HepG2 (cell line): ENCODE data around the gene CTF1. TPM values are rescaled to one million over a fixed set of nuclear protein-coding genes. Genes with fewer than 3 reads are reported as not detected.

ENCODE experiments used
- E2F2 ChIP-seq: sonication (generic); formaldehyde crosslinking; IDR thresholded peaks from 2 replicates; pipeline ENCODE4 v1.4.0; 2020; ENCODE audit warnings: missing genetic modification reagents, borderline replicate concordance
- FOXA1 ChIP-seq, 2 experiments: fragments of 450-650 bp in 1 of 2; sonication (generic) in 1 of 2; formaldehyde crosslinking in 1 of 2; IDR thresholded peaks; 2 replicates each; pipeline versions ENCODE4 v1.4.0 to v1.6.1; 2016 to 2020; ENCODE audit warnings: missing genetic modification reagents in 1 of 2
- GFI1 ChIP-seq: sonication (generic); formaldehyde crosslinking; IDR thresholded peaks from 2 replicates; pipeline ENCODE4 v1.5.0; 2020; ENCODE audit warnings: missing genetic modification reagents, mild to moderate bottlenecking, borderline replicate concordance
- HDAC2 ChIP-seq: sonication (generic); formaldehyde crosslinking; IDR thresholded peaks from 2 replicates; pipeline ENCODE4 v1.4.0; 2020; ENCODE audit warnings: missing genetic modification reagents
- HNF4G ChIP-seq, 2 experiments: sonication (generic) in 1 of 2; formaldehyde crosslinking in 1 of 2; IDR thresholded peaks; 2 replicates each; pipeline versions ENCODE4 v1.4.0 to v1.6.1; 2011 to 2020; ENCODE audit warnings: borderline replicate concordance in 2 of 2, low read depth in 2 of 2, mild to moderate bottlenecking in 2 of 2, low read length in 1 of 2, missing genetic modification reagents in 1 of 2, moderate library complexity in 1 of 2
- KDM5A ChIP-seq: fragments of 200-600 bp; sonication (generic); IDR thresholded peaks from 2 replicates; pipeline ENCODE4 v1.7.0; 2018; ENCODE audit warnings: antibody characterized with exemption, mild to moderate bottlenecking, low read length, borderline replicate concordance
- MTA1 ChIP-seq: sonication (generic); formaldehyde crosslinking; IDR thresholded peaks from 2 replicates; pipeline ENCODE4 v1.4.0; 2020; ENCODE audit warnings: missing genetic modification reagents, mild to moderate bottlenecking, borderline replicate concordance
- NFATC3 ChIP-seq: sonication (generic); formaldehyde crosslinking; IDR thresholded peaks from 2 replicates; pipeline ENCODE4 v1.5.1; 2020; ENCODE audit warnings: mild to moderate bottlenecking, missing genetic modification reagents
- ONECUT2 ChIP-seq: sonication (generic); formaldehyde crosslinking; IDR thresholded peaks from 2 replicates; pipeline ENCODE4 v1.4.0; 2020; ENCODE audit warnings: missing genetic modification reagents
- PAF1 ChIP-seq: IDR thresholded peaks from 2 replicates; pipeline ENCODE4 v1.6.1; 2016; ENCODE audit warnings: missing genetic modification reagents, missing compliant biosample characterization
- PHB2 ChIP-seq: fragments of 450-650 bp; IDR thresholded peaks from 2 replicates; pipeline ENCODE4 v1.6.1; 2018; ENCODE audit not compliant: partially characterized antibody
- PITX1 ChIP-seq: sonication (generic); formaldehyde crosslinking; IDR thresholded peaks from 2 replicates; pipeline ENCODE4 v1.5.1; 2020; ENCODE audit warnings: mild to moderate bottlenecking, missing genetic modification reagents
- RNF2 ChIP-seq: fragments of 450-650 bp; conservative IDR thresholded peaks from 2 replicates; pipeline ENCODE4 v1.6.1; 2016; ENCODE audit warnings: low read depth
- UBTF ChIP-seq: sonication (generic); formaldehyde crosslinking; IDR thresholded peaks from 2 replicates; pipeline ENCODE4 v1.4.0; 2020; ENCODE audit warnings: mild to moderate bottlenecking, missing genetic modification reagents
- ZBTB3 ChIP-seq: sonication (generic); formaldehyde crosslinking; IDR thresholded peaks from 2 replicates; pipeline ENCODE4 v1.4.0; 2020; ENCODE audit warnings: low read depth, mild to moderate bottlenecking, moderate library complexity, missing genetic modification reagents, borderline replicate concordance
- ZNF33B ChIP-seq: sonication (generic); formaldehyde crosslinking; IDR thresholded peaks from 2 replicates; pipeline ENCODE4 v1.5.1; 2020; ENCODE audit warnings: mild to moderate bottlenecking, missing genetic modification reagents
- polyA plus RNA-seq, 8 experiments: library from polyadenylated mRNA; depleted of rRNA in 3 of 8; stranded (reverse) in 7 of 8; unstranded in 1 of 8; fragments of >200 nt; fragmentation: Illumina TruSeq in 4 of 8; extraction: Trizol in 4 of 8; gene quantifications; 2 replicates each; pipeline versions ENCODE4 v1.2.1 to v1.2.3, GENCODE V29; 2011 to 2016; ENCODE audit warnings: low read depth in 4 of 8, missing spikeins in 1 of 8, mixed read lengths in 1 of 8; ENCODE audit not compliant: insufficient read depth in 1 of 8
- total RNA-seq, 5 experiments: library from RNA; depleted of rRNA; stranded (reverse); fragments of >200 nt; fragmentation: Illumina TruSeq; extraction: Trizol; gene quantifications; 2 replicates each; pipeline ENCODE4 v1.2.3, GENCODE V29; 2016; ENCODE audit warnings: low read depth in 1 of 5
- TF ChIP-seq, protein P1 (sequence below): sonication (generic); formaldehyde crosslinking; IDR thresholded peaks from 2 replicates; pipeline ENCODE4 v1.5.1; 2020; ENCODE audit warnings: mild to moderate bottlenecking, missing genetic modification reagents, moderate library complexity
- TF ChIP-seq, protein P2 (sequence below): sonication (generic); formaldehyde crosslinking; IDR thresholded peaks from 2 replicates; pipeline ENCODE4 v1.8.0; 2022; ENCODE audit warnings: missing genetic modification reagents, mild to moderate bottlenecking, borderline replicate concordance
- TF ChIP-seq, protein P3 (sequence below): sonication (generic); formaldehyde crosslinking; IDR thresholded peaks from 2 replicates; pipeline ENCODE4 v1.9.0; 2022; ENCODE audit warnings: low read depth, missing genetic modification reagents

Gene CTF1
- total and polyA plus RNA-seq, 2 of the 13 experiments (the other 11 are each of a cell fraction or from before 2014, with no cell fraction given): 0.13 to 1.8 TPM

DNA sequence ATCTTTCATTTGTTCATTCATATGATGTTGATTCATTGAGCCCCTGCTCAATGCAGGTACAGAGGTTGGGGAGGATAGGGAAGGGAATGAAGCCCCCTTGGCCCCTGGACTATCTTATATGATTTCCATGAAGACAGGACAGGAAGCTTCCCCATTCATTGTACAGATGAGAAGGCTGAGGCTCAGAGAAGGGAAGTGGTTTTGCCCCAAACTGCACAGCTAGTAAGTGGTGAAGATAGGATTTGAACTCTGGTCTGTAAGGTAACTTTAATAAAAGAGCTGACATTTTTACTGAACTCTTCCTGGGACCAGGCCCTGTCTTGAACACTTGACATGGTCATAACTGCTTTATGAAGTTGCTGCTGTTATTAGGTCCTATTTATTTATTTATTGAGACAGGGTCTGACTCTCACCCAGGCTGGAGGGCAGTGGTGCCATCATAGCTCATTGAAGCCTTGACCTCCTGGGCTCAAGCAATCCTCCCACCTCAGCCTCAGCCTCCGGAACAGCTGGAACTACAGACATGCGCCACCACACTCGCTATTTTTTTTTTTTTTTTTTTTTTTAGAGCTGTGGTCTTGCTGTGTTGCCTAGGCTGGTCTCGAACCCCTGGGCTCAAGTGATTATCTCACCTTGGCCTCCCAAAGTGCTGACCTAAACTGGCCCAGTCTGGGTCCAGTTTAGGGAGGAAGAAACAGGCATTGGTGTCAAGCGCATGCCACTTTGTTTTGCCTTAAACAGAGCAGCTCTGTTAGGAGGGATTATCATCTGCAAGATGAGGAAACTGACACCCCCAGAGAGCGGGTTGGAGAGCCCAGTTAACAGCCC, 5.0 kb downstream of the CTF1 start (continued):
- TF ChIP-seq MTA1: no peak
- no peak for TF ChIP-seq FOXA1 (IDR thresholded peaks at IDR 0.05)
- no peak for TF ChIP-seq FOXA1 (CRISPR knock-in tag; IDR thresholded peaks at IDR 0.05)
- TF ChIP-seq, protein P1, sequence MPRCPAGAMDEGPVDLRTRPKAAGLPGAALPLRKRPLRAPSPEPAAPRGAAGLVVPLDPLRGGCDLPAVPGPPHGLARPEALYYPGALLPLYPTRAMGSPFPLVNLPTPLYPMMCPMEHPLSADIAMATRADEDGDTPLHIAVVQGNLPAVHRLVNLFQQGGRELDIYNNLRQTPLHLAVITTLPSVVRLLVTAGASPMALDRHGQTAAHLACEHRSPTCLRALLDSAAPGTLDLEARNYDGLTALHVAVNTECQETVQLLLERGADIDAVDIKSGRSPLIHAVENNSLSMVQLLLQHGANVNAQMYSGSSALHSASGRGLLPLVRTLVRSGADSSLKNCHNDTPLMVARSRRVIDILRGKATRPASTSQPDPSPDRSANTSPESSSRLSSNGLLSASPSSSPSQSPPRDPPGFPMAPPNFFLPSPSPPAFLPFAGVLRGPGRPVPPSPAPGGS (CRISPR knock-in tag): 0 out of 2 replicates have a peak, but pooled peaks have one; percentile 31
- no peak for TF ChIP-seq ZNF33B (CRISPR knock-in tag)
- TF ChIP-seq PAF1 (CRISPR knock-in tag): no peak
- no peak for TF ChIP-seq PITX1 (CRISPR knock-in tag)
- TF ChIP-seq HNF4G (IDR thresholded peaks at IDR 0.05; ENCODE audit: borderline replicate concordance, low read depth, low read length): no peak
- TF ChIP-seq HNF4G (CRISPR knock-in tag; IDR thresholded peaks at IDR 0.05; ENCODE audit: borderline replicate concordance, low read depth): 0 out of 2 replicates have a peak, but pooled peaks have one; percentile 45
- no peak for TF ChIP-seq UBTF
- no peak for TF ChIP-seq PHB2
- no peak for TF ChIP-seq HDAC2 (CRISPR knock-in tag)
- TF ChIP-seq RNF2: no peak; the same call in 1 of the 2 replicates
- TF ChIP-seq, protein P2, sequence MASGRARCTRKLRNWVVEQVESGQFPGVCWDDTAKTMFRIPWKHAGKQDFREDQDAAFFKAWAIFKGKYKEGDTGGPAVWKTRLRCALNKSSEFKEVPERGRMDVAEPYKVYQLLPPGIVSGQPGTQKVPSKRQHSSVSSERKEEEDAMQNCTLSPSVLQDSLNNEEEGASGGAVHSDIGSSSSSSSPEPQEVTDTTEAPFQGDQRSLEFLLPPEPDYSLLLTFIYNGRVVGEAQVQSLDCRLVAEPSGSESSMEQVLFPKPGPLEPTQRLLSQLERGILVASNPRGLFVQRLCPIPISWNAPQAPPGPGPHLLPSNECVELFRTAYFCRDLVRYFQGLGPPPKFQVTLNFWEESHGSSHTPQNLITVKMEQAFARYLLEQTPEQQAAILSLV: no peak
- TF ChIP-seq GFI1 (CRISPR knock-in tag): no peak
- no peak for TF ChIP-seq KDM5A
- no peak for TF ChIP-seq ONECUT2 (CRISPR knock-in tag)
- TF ChIP-seq ZBTB3 (CRISPR knock-in tag): no peak
- TF ChIP-seq E2F2 (CRISPR knock-in tag): no peak
- TF ChIP-seq, protein P3, sequence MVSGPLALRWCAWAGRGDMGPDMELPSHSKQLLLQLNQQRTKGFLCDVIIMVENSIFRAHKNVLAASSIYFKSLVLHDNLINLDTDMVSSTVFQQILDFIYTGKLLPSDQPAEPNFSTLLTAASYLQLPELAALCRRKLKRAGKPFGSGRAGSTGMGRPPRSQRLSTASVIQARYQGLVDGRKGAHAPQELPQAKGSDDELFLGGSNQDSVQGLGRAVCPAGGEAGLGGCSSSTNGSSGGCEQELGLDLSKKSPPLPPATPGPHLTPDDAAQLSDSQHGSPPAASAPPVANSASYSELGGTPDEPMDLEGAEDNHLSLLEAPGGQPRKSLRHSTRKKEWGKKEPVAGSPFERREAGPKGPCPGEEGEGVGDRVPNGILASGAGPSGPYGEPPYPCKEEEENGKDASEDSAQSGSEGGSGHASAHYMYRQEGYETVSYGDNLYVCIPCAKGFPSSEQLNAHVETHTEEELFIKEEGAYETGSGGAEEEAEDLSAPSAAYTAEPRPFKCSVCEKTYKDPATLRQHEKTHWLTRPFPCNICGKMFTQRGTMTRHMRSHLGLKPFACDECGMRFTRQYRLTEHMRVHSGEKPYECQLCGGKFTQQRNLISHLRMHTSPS (CRISPR knock-in tag): no peak
- TF ChIP-seq NFATC3: no peak
